Stimulated activated CD4-positive, alpha-beta T cell treated with anti-CD3 and anti-CD28 coated beads, Interleukin-1b, Interleukin-23, amount 100 ng/mL, for 1 hour (primary cell): ENCODE data around the gene SLC25A51.

Source experiments
- DNase-seq, 2 donors: peaks; one replicate each; pipeline ENCODE4 v3.0.0-alpha.2; 2020; ENCODE audit warnings: low read depth in 2 of 2

Gene SLC25A51

GRCh38 chr9:37936965-37937364, 33.0 kb upstream of the SLC25A51 start:
- DNase-seq, result no peak

- DNase-seq, result no peak
Measured at GRCh38 chr9:37936376-37936775, 32.4 kb upstream of the SLC25A51 start.

- no peak for DNase-seq
Measured at GRCh38 chr9:37935096-37935495, 31.2 kb upstream of the SLC25A51 start.

GRCh38 chr9:37931592-37931991, 27.7 kb upstream of the SLC25A51 start:
- DNase-seq, result no peak

- no peak for DNase-seq
Measured at GRCh38 chr9:37929441-37929895, 25.5 kb upstream of the SLC25A51 start.

GRCh38 chr9:37928552-37929430, 24.9 kb upstream of the SLC25A51 start:
- no peak for DNase-seq

- DNase-seq, result no peak
Measured at GRCh38 chr9:37927601-37928551, 23.9 kb upstream of the SLC25A51 start.

GRCh38 chr9:37927132-37927531, 23.2 kb upstream of the SLC25A51 start:
- DNase-seq, result no peak

GRCh38 chr9:37926737-37927118, 22.8 kb upstream of the SLC25A51 start:
- no peak for DNase-seq

GRCh38 chr9:37925786-37926736, 22.1 kb upstream of the SLC25A51 start:
- DNase-seq, result no peak

- DNase-seq, result no peak
Measured at GRCh38 chr9:37925006-37925405, 21.1 kb upstream of the SLC25A51 start.

GRCh38 chr9:37924538-37924937, 20.6 kb upstream of the SLC25A51 start:
- no peak for DNase-seq

- DNase-seq, result no peak
Measured at GRCh38 chr9:37923796-37924427, 20.0 kb upstream of the SLC25A51 start.

- DNase-seq, result no peak
Measured at GRCh38 chr9:37923118-37923795, 19.3 kb upstream of the SLC25A51 start.

- no peak for DNase-seq
Measured at GRCh38 chr9:37922363-37923117, 18.6 kb upstream of the SLC25A51 start.

GRCh38 chr9:37921546-37922300, 17.8 kb upstream of the SLC25A51 start:
- no peak for DNase-seq

GRCh38 chr9:37921168-37921510, 17.2 kb upstream of the SLC25A51 start:
- DNase-seq, result no peak

GRCh38 chr9:37920471-37921167, 16.7 kb upstream of the SLC25A51 start:
- DNase-seq, result no peak
